HG03558 (cell line): Measurements from ENCODE around the gene PARD3B.
"Not testable (repeated sequence)": the region's sequence is repeated elsewhere in the genome, so short reads cannot be mapped to it uniquely, and the experiment has no call there.

ENCODE experiments used
- ATAC-seq: cut with Tn5 transposase; IDR thresholded peaks from one replicate; pipeline ENCODE4 v1.9.1; 2021; ENCODE audit warnings: moderate number of reproducible peaks; ENCODE audit not compliant: unreplicated experiment; ENCODE audit errors: extremely low read depth

Gene PARD3B

GRCh38 chr2:205456682-205457081 lies 911.4 kb downstream of the PARD3B start:
- no peak for ATAC-seq

- no peak for ATAC-seq
Observed at GRCh38 chr2:205460217-205460616, 914.9 kb downstream of the PARD3B start.

- ATAC-seq = no peak
Observed at GRCh38 chr2:205461169-205461568, 915.9 kb downstream of the PARD3B start.

- no peak for ATAC-seq
Observed at GRCh38 chr2:205461678-205462665, 916.7 kb downstream of the PARD3B start.

DNA sequence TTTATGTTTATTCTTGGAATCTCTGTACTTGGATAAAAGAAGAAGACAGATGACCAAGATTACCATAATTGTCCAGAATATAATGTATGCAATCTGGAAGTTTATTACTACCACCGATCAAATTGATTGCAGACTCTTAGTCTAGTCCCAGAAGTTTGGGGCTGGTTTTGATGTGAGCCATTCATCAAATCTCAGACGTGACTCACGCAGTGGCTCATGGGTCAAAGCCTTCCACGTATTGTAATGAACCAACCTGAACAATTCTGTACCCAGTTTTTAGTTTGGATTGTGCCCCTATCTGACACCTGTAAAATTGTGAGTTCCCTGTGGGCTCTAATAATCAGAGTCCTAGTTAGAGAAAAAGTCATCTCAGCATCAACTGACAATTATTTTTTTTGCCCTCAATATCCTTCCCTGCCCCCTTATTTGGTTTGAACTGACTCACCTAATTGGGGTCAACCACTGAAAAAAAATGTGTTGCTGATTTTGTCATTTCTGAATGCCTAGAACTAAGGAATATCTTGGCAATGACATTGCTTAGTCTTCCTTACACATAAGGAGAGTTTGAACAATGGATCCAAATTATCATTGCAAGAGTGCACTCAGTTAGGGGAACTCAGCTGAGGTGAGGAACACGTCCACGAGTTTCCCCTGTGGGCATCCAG lies 917.5 kb downstream of the PARD3B start:
- no peak for ATAC-seq

- ATAC-seq = no peak
Observed at GRCh38 chr2:205463466-205464025, 918.3 kb downstream of the PARD3B start.

- ATAC-seq = no peak
Observed at GRCh38 chr2:205464681-205465080, 919.4 kb downstream of the PARD3B start.

DNA sequence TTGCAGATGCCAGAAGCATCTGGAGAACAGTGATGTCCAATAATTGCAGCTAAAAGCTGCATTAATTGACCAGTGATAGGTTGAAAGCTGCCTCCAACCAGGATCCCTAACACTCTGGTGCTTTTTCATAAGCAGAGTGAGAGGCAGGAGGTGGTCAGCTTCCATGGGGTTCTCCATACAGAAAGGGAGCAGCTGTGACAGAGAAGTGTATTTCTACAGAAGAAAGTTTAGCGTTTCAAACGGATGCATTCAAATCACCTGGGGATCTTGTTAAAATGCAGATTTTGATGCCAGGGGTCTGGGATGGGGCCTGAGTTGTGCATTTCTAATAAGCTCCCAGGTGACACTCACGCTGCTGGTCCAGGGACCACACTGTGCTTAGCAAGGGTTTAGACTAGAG lies 920.5 kb downstream of the PARD3B start:
- ATAC-seq = no peak

- ATAC-seq = no peak
Observed at GRCh38 chr2:205471776-205472175, 926.5 kb downstream of the PARD3B start.

DNA sequence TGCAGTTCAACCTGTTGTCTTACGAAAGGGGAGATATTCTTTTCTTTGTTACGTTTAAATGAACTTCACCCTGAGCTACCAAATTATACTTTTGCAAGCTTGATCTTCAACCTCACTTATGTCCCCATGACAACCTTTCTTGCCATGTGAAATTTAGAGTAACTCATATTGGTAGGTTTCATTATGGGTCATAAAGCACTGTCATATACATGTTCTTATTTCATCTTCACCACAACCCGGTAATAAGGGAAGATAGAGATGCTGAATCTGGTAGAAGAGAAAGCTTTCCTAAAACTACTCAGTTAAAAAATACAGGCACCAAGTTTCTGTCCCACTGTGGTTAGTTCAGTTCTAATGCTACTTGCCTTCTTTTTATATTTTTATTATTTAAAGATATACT lies 928.5 kb downstream of the PARD3B start:
- no peak for ATAC-seq

DNA sequence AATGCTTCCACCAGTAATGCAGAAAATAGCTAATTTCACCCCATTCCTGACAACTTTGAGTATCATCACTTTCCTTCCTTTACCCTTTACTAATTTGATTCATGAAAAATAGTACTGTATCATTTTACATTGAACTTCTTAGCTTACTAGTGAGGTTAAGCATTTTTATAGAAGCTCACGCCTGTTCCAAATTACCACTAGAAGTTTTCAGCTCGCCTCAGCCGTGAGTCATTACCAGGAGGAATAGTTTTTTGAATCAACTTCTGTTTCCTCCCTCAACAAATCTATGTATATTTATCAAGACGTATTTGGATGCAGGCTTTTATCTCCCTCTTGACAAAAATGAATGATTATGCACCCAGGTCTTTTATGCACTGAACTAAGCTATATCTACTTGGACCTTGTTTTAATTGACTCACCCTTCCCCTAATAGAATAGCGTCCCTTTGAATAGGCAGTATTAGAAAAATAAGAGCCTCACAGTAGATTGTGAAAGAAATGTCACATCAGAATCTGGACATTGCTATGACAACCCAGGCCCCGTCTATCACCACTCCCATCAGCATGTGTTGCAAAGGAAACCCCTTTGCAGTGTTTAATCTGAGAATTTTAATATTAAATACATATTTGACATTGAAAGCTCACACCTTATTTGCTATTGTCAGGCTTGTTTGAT lies 929.6 kb downstream of the PARD3B start:
- no peak for ATAC-seq

- ATAC-seq = no peak
Observed at GRCh38 chr2:205475416-205475768, 930.1 kb downstream of the PARD3B start.

DNA sequence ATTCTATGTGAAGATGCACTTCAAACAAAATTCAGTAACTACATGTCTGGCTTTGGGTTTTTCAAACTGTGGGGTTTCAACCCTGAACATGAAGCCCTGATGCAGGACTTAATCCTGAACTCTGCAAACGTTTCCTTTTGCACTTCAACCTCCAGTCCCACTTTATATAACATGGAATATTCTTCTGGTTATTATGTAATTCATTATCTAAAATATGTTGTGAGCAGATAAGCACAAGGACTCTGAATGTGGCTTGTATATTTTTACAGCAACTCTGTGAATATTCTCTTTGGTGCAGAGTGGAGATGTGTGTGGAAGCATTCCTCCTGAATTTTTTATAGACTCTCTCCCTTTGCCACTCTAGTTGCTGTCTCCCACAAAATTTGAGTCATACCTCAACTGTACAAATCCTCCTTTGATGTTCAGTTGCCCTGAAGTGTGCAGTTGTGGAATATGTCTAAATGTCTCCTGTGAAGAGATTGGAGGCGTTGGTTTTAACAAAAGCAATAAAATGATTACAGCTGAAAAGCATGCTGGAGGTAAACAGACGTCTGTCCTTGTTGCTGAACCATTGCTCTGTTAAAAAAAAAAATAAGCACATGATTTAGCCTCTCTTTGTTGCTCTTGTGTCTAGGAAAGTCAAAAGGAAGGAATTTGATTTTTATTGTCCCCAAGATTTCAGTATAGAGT lies 931.9 kb downstream of the PARD3B start:
- ATAC-seq = no peak

- ATAC-seq = no peak
Observed at GRCh38 chr2:205481861-205482260, 936.6 kb downstream of the PARD3B start.

GRCh38 chr2:205482399-205483081 lies 937.3 kb downstream of the PARD3B start:
- ATAC-seq = no peak

GRCh38 chr2:205483095-205483494 lies 937.8 kb downstream of the PARD3B start:
- no peak for ATAC-seq

DNA sequence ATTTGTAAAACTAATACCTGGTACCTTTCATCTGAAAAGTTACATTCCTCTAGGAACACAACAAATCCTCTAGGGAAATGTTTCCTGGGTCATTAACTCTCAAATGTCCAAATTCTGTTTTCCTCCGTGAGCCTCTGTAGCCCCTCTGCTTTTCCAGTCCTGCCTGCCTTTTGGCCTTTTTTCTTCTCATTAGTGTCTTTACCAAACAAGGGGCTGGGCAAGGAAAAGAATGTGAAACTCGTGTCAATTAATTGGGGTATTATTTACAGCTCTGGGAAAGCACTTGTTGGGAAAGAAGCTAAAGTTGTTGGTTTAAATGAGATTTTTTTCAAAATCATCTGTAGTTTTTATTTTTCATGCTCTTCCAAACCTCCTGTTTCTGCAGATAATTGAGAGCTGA lies 938.9 kb downstream of the PARD3B start:
- no peak for ATAC-seq

GRCh38 chr2:205484764-205485163 lies 939.5 kb downstream of the PARD3B start:
- ATAC-seq = no peak

DNA sequence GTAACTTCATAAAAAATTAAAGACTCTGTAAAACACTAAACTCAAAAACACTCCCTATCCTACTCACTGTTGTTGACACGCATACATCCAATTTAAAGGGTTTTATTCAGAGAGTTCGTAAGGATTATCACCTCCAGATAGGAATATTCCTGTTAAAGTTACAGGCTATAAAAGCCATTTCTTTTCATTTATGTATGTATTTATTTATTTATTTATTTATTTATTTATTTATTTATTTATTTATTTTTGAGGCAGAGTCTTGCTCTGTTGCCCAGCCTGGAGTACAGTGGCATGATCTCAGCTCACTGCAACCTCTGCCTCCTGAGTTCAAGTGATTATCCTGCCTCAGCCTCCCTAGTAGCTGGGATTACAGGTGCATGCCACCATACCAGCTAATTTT lies 948.3 kb downstream of the PARD3B start:
- not testable (repeated sequence) for ATAC-seq
